Ovary (tissue), 10 donors: ENCODE data around the gene FAT1. TPM values are rescaled to one million over a fixed set of nuclear protein-coding genes. Genes with fewer than 3 reads are reported as not detected.

Experiments
- DNase-seq, 5 donors: peaks; one replicate each; pipeline ENCODE4 v3.0.0-alpha.2; 2019 to 2020
- H3K27ac ChIP-seq, 2 donors: fragments of 200-600 bp; one replicate each; pipeline versions ENCODE4 v1.5.1 to v1.8.0; 2019 to 2022
- H3K27me3 ChIP-seq: fragments of 200-600 bp; one replicate; pipeline ENCODE4 v1.8.0; 2022
- H3K36me3 ChIP-seq: fragments of 200-600 bp; sonication (generic); one replicate; pipeline ENCODE4 v1.5.1; 2019
- H3K4me1 ChIP-seq: one replicate; pipeline ENCODE4 v1.8.1; 2013; ENCODE audit warnings: mild to moderate bottlenecking, moderate library complexity; ENCODE audit not compliant: insufficient read depth
- H3K4me3 ChIP-seq: fragments of 200-600 bp; sonication (generic); one replicate; pipeline ENCODE4 v1.5.1; 2017
- H3K9me3 ChIP-seq, 2 donors: fragments of 200-600 bp in 1 of 2; sonication (generic) in 1 of 2; one replicate each; pipeline versions ENCODE4 v1.5.1 to v1.8.1; 2013 to 2019; ENCODE audit warnings: mild to moderate bottlenecking in 1 of 2, moderate library complexity in 1 of 2
- EP300 ChIP-seq: sonication (generic); formaldehyde crosslinking; IDR thresholded peaks from one replicate; pipeline ENCODE4 v1.6.1; 2017; ENCODE audit warnings: antibody characterized with exemption
- POLR2A ChIP-seq: fragments of 450-650 bp; IDR thresholded peaks from one replicate; pipeline ENCODE4 v1.6.1; 2017; ENCODE audit warnings: antibody characterized with exemption, mild to moderate bottlenecking, moderate library complexity
- WGBS, 3 donors: extraction: QIAGEN DNeasy Blood & Tissue Kit in 1 of 3; methylation state at CpG; one replicate each; pipeline versions ENCODE4 v1.1.5 to v1.1.7; 2013 to 2017; 5-methylcytosine and 5-hydroxymethylcytosine counted together
- intact Hi-C, 4 donors: fragments of 100-400 bp; cut with DNase I; formaldehyde crosslinking; loops; one replicate each; pipeline versions ENCODE4 v1.11.0 to v1.15.1; 2022 to 2023
- long read RNA-seq, 3 donors: library from polyadenylated mRNA in 2 of 3; unstranded in 2 of 3; transcript quantifications; one replicate each; pipeline ENCODE4 v2.0.0 and lab custom pipeline, GENCODE V29; 2021 to 2026
- polyA plus RNA-seq, 2 donors: library from polyadenylated mRNA; stranded (reverse); fragments of 200-250 nt in 1 of 2; fragments of 350-450 nt in 1 of 2; fragmentation: Illumina TruSeq in 1 of 2; extraction: RNeasy Lipid Tissue Mini Kit (QIAGEN cat#74804) in 1 of 2; gene quantifications; one replicate each; pipeline ENCODE4 v1.2.3, GENCODE V29; 2013 to 2014
- total RNA-seq, 7 donors: library from RNA; depleted of rRNA in 2 of 7; stranded (reverse); fragments of >200 nt in 2 of 7; fragmentation: NEBNext Ultra II Directional in 3 of 7; extraction: Animal tissue kit (Norgen Biotek cat#: 25700) in 3 of 7; gene quantifications; one replicate each; pipeline versions ENCODE4 v1.1.0 to v1.2.4, GENCODE V29; 2016 to 2023
- TF ChIP-seq, protein P1 (sequence below), 3 donors: fragments of 450-650 bp in 2 of 3; fragments of 200-600 bp in 1 of 3; IDR thresholded peaks; one replicate each; pipeline versions ENCODE4 v1.5.1 to v1.8.0; 2016 to 2022; ENCODE audit warnings: antibody characterized with exemption in 3 of 3, mild to moderate bottlenecking in 1 of 3
- donor health status: DM: no; HTN: no; CAD: no; lungs with moderate emphysema.
- donor health status: DM: no; HTN: no; CAD: no.
- donor health status: Bipolar disorder and iron deficiency.
- donor health status: DM: yes; HTN: yes; CAD: no.
- donor health status: DM: no; HTN: no; CAD: no.
- donor health status: DM: yes; HTN: yes; CAD: no.

Gene FAT1, protein sequence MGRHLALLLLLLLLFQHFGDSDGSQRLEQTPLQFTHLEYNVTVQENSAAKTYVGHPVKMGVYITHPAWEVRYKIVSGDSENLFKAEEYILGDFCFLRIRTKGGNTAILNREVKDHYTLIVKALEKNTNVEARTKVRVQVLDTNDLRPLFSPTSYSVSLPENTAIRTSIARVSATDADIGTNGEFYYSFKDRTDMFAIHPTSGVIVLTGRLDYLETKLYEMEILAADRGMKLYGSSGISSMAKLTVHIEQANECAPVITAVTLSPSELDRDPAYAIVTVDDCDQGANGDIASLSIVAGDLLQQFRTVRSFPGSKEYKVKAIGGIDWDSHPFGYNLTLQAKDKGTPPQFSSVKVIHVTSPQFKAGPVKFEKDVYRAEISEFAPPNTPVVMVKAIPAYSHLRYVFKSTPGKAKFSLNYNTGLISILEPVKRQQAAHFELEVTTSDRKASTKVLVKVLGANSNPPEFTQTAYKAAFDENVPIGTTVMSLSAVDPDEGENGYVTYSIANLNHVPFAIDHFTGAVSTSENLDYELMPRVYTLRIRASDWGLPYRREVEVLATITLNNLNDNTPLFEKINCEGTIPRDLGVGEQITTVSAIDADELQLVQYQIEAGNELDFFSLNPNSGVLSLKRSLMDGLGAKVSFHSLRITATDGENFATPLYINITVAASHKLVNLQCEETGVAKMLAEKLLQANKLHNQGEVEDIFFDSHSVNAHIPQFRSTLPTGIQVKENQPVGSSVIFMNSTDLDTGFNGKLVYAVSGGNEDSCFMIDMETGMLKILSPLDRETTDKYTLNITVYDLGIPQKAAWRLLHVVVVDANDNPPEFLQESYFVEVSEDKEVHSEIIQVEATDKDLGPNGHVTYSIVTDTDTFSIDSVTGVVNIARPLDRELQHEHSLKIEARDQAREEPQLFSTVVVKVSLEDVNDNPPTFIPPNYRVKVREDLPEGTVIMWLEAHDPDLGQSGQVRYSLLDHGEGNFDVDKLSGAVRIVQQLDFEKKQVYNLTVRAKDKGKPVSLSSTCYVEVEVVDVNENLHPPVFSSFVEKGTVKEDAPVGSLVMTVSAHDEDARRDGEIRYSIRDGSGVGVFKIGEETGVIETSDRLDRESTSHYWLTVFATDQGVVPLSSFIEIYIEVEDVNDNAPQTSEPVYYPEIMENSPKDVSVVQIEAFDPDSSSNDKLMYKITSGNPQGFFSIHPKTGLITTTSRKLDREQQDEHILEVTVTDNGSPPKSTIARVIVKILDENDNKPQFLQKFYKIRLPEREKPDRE (N-terminal part only)
- total RNA-seq (10 to 100 TPM; 24.9 to 78.6 (median 46.6) TPM), polyA plus RNA-seq (10 to 100 TPM; 20.5 to 48.8 TPM)
- long read RNA-seq, donor 1, partial matches to known transcripts: 0 of 1 reads
- long read RNA-seq, donor 1, other reads (novel, unspliced or antisense): 1 of 1 reads
- long read RNA-seq, donor 2, transcript FAT1-208 (2 exons, 1,852 nt): major isoform, 5 of 8 reads
- long read RNA-seq, donor 2, partial matches to known transcripts: 0 of 8 reads
- long read RNA-seq, donor 2, other reads (novel, unspliced or antisense): 0 of 8 reads
- long read RNA-seq, donor 3, partial matches to known transcripts: 1 of 7 reads
- long read RNA-seq, donor 3, other reads (novel, unspliced or antisense): 5 of 7 reads

DNA sequence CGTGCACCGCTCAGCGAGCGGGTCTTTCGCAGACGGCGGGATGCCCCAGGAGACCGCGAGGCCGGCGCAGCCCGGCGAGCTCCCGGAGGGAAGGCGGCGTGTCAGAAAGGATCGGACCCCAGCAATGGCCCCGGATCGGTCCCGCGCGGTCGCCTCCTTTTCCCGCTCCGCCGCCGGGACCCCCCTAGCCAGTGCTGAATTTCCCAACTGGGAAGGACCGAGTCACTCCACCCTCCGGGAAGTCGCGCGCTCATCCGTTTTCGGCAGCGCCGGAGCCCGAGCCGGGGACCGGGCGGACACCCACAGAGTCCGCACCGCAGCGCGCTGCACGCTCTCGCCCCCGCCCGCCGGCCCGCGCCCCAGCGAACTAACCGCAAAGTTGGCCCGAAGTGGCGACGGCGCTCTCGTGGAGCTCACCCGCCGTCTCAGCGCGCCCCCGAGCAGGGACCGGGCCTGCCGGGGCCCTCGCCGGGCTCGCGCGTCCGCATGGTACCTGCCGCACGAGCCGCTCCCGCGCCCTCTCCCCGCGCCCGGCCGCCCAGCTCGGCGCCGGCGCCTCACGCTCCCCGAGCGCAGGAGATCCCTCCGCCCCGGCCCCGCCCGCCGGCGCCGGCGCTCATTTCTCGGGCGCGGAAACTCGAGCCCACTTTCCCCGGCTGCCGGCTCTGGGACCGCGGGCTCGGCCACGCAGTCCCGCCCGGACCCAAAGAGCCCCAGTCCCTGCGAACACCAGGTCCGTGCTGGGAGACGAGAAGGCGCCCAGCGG lies at the start of gene FAT1:
Gene FAT1, minus strand, starts transcription at position 565 of the 766 bp plus-strand sequence. CDS start 14,029 bp downstream, outside the sequence.
- H3K4me3 ChIP-seq: peak within 1 kb of the TSS; percentile 82
- H3K9me3 ChIP-seq: no peaks in the 10 kb centered on the region
- DNase-seq: peak; percentile 72 to 85 (median 79)
- 0 to 1% (median 0%) methylated on average over 22 to 112 of the region's 112 CpGs for WGBS, 3 donors
- H3K36me3 ChIP-seq: no peaks in the 10 kb centered on the region
- intact Hi-C loops: no loop called here
- no peaks in the 10 kb centered on the region for H3K27me3 ChIP-seq
- no peak for TF ChIP-seq EP300
- TF ChIP-seq, protein P1, sequence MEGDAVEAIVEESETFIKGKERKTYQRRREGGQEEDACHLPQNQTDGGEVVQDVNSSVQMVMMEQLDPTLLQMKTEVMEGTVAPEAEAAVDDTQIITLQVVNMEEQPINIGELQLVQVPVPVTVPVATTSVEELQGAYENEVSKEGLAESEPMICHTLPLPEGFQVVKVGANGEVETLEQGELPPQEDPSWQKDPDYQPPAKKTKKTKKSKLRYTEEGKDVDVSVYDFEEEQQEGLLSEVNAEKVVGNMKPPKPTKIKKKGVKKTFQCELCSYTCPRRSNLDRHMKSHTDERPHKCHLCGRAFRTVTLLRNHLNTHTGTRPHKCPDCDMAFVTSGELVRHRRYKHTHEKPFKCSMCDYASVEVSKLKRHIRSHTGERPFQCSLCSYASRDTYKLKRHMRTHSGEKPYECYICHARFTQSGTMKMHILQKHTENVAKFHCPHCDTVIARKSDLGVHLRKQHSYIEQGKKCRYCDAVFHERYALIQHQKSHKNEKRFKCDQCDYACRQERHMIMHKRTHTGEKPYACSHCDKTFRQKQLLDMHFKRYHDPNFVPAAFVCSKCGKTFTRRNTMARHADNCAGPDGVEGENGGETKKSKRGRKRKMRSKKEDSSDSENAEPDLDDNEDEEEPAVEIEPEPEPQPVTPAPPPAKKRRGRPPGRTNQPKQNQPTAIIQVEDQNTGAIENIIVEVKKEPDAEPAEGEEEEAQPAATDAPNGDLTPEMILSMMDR (IDR thresholded peaks at IDR 0.05): no peak
- H3K27ac ChIP-seq: peak within 1 kb of the TSS; percentile 82 to 83
- H3K4me1 ChIP-seq: no peaks in the 10 kb centered on the region

DNA sequence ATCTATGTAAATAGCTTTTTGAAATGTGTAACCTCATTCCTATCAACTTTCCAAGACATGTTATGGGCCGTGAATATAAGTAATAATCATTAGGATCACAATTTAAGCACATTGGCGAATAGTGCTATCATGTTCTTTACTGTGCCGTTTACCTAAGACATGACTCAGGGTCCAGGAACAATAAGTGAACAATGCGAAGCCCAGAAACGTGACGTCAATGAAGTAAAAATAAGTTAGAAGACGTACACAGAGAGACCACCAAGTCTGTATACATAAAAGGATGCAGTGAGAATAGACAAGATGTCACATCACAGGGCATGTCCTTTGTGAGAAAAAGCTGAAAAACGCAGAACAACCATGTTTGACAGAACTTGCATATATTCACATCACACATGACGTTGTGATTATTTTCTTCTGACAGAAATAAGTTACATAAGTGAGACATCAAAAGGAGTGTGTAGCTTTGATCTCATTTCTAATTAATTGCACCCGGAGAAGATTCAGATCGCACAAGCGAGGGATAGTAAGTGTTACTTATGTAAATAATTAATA lies 49.4 kb upstream of the FAT1 start:
- no peak overlapping the region for H3K27ac ChIP-seq
- intact Hi-C loops: no loop called here
- H3K27me3 ChIP-seq: no peaks in the 10 kb centered on the region
- H3K4me1 ChIP-seq: no peaks in the 10 kb centered on the region
- TF ChIP-seq POLR2A (no peak), EP300 (no peak)
- TF ChIP-seq, protein P1 (IDR thresholded peaks at IDR 0.05): no peak
- H3K4me3 ChIP-seq: no peak overlapping the region
- H3K36me3 ChIP-seq: no peaks in the 10 kb centered on the region
- 81 to 84% (median 81%) methylated on average over 12 of the region's 12 CpGs for WGBS, 3 donors
- no peak for DNase-seq
- no peaks in the 10 kb centered on the region for H3K9me3 ChIP-seq

DNA sequence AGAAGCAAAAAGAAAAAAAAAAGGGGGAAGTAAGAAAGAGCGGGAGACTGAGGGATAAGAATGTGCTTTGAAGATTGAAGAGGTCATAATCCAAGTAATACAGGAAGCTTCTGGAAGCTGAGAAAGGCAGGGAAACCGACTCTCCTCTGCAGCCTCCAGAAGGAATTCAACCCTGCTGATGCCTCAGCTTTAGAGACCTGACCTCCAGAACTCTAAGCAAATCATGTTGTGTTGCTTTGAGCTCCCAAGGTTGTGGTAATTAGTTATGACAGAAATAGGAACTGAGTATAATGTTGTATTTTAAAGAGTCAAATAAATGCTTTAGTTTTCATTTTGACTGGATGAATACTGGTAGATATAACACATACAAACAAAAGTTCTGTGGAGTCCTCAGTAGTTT lies 48.0 kb upstream of the FAT1 start:
- TF ChIP-seq EP300 (no peak), POLR2A (no peak)
- TF ChIP-seq, protein P1 (IDR thresholded peaks at IDR 0.05): no peak
- 32 to 44% (median 43%) methylated on average over 2 of the region's 2 CpGs for WGBS, 3 donors

More for the DNA sequence above, 48.0 kb upstream of the FAT1 start:
- H3K4me3 ChIP-seq: no peak overlapping the region
- H3K4me1 ChIP-seq: no peaks in the 10 kb centered on the region
- H3K9me3 ChIP-seq: no peaks in the 10 kb centered on the region
- H3K27me3 ChIP-seq: no peaks in the 10 kb centered on the region
- no peak overlapping the region for H3K27ac ChIP-seq
- H3K36me3 ChIP-seq: no peaks in the 10 kb centered on the region
- intact Hi-C loops: no loop called here
- DNase-seq: no peak
